HEK293 (cell line): ENCODE measurements around the gene SAMD11.

ENCODE experiments used
- BCL11A ChIP-seq: fragments of 450-650 bp; formaldehyde crosslinking; IDR thresholded peaks from 2 replicates; pipeline ENCODE4 v1.5.1; 2016; ENCODE audit warnings: low read depth, missing biosample characterization, missing genetic modification characterization
- BCL11B ChIP-seq: fragments of 450-650 bp; formaldehyde crosslinking; IDR thresholded peaks from 2 replicates; pipeline ENCODE4 v1.5.1; 2016; ENCODE audit warnings: low read depth, missing biosample characterization, missing genetic modification characterization
- EGR2 ChIP-seq: fragments of 450-650 bp; formaldehyde crosslinking; IDR thresholded peaks from 2 replicates; pipeline ENCODE4 v1.5.1; 2016; ENCODE audit warnings: low read depth, missing biosample characterization, missing genetic modification characterization
- GLI4 ChIP-seq: fragments of 450-650 bp; formaldehyde crosslinking; IDR thresholded peaks from 2 replicates; pipeline ENCODE4 v1.5.1; 2016; ENCODE audit warnings: missing biosample characterization, missing genetic modification characterization
- GLIS2 ChIP-seq: fragments of 450-650 bp; formaldehyde crosslinking; IDR thresholded peaks from 2 replicates; pipeline ENCODE4 v1.5.1; 2016; ENCODE audit warnings: missing biosample characterization, missing genetic modification characterization
- OVOL3 ChIP-seq: fragments of 450-650 bp; formaldehyde crosslinking; IDR thresholded peaks from 2 replicates; pipeline ENCODE4 v1.5.1; 2016; ENCODE audit warnings: missing biosample characterization, missing genetic modification characterization
- YY2 ChIP-seq: fragments of 450-650 bp; formaldehyde crosslinking; IDR thresholded peaks from 2 replicates; pipeline ENCODE4 v1.5.1; 2016; ENCODE audit warnings: missing biosample characterization, missing genetic modification characterization
- ZBTB8A ChIP-seq: fragments of 450-650 bp; formaldehyde crosslinking; IDR thresholded peaks from 2 replicates; pipeline ENCODE4 v1.5.1; 2016; ENCODE audit warnings: missing biosample characterization, missing genetic modification characterization
- ZFP41 ChIP-seq: fragments of 450-650 bp; formaldehyde crosslinking; IDR thresholded peaks from 2 replicates; pipeline ENCODE4 v1.5.1; 2016; ENCODE audit warnings: missing biosample characterization, missing genetic modification characterization, borderline replicate concordance
- ZNF114 ChIP-seq: fragments of 450-650 bp; formaldehyde crosslinking; IDR thresholded peaks from 2 replicates; pipeline ENCODE4 v1.5.0; 2017; ENCODE audit warnings: missing biosample characterization, missing genetic modification characterization
- ZNF146 ChIP-seq: fragments of 450-650 bp; formaldehyde crosslinking; IDR thresholded peaks from 2 replicates; pipeline ENCODE4 v1.5.1; 2016; ENCODE audit warnings: missing biosample characterization, missing genetic modification characterization
- ZNF16 ChIP-seq: fragments of 450-650 bp; formaldehyde crosslinking; IDR thresholded peaks from 2 replicates; pipeline ENCODE4 v1.5.1; 2016; ENCODE audit warnings: low read depth, missing biosample characterization, missing genetic modification characterization
- ZNF223 ChIP-seq: fragments of 450-650 bp; formaldehyde crosslinking; IDR thresholded peaks from 2 replicates; pipeline ENCODE4 v1.5.1; 2016; ENCODE audit warnings: missing biosample characterization, missing genetic modification characterization
- ZNF350 ChIP-seq: fragments of 450-650 bp; formaldehyde crosslinking; IDR thresholded peaks from 2 replicates; pipeline ENCODE4 v1.5.0; 2017; ENCODE audit warnings: missing biosample characterization, mild to moderate bottlenecking, missing genetic modification characterization
- ZNF560 ChIP-seq: fragments of 450-650 bp; formaldehyde crosslinking; IDR thresholded peaks from 2 replicates; pipeline ENCODE4 v1.5.1; 2017; ENCODE audit warnings: missing biosample characterization, missing genetic modification characterization, borderline replicate concordance
- ZNF600 ChIP-seq: fragments of 450-650 bp; formaldehyde crosslinking; IDR thresholded peaks from 2 replicates; pipeline ENCODE4 v1.5.1; 2016; ENCODE audit warnings: missing biosample characterization, missing genetic modification characterization
- ZNF707 ChIP-seq: fragments of 450-650 bp; formaldehyde crosslinking; IDR thresholded peaks from 2 replicates; pipeline ENCODE4 v1.5.1; 2016; ENCODE audit warnings: missing biosample characterization, missing genetic modification characterization
- ZNF777 ChIP-seq: fragments of 450-650 bp; formaldehyde crosslinking; IDR thresholded peaks from 2 replicates; pipeline ENCODE4 v1.5.1; 2017; ENCODE audit warnings: missing biosample characterization, missing genetic modification characterization, borderline replicate concordance
- TF ChIP-seq, protein P1 (sequence below): fragments of 450-650 bp; formaldehyde crosslinking; IDR thresholded peaks from 2 replicates; pipeline ENCODE4 v1.5.1; 2016; ENCODE audit warnings: missing biosample characterization, missing genetic modification characterization
- TF ChIP-seq, protein P2 (sequence below): fragments of 450-650 bp; formaldehyde crosslinking; IDR thresholded peaks from 2 replicates; pipeline ENCODE4 v1.5.1; 2017; ENCODE audit warnings: missing biosample characterization, missing genetic modification characterization
- TF ChIP-seq, protein P3 (sequence below): fragments of 450-650 bp; formaldehyde crosslinking; conservative IDR thresholded peaks from 2 replicates; pipeline ENCODE4 v1.5.1; 2016; ENCODE audit warnings: low read depth, missing biosample characterization, missing genetic modification characterization
- TF ChIP-seq, protein P4 (sequence below): fragments of 450-650 bp; formaldehyde crosslinking; IDR thresholded peaks from 2 replicates; pipeline ENCODE4 v1.5.1; 2017; ENCODE audit warnings: missing biosample characterization, missing genetic modification characterization
- TF ChIP-seq, protein P5 (sequence below): fragments of 450-650 bp; formaldehyde crosslinking; IDR thresholded peaks from 2 replicates; pipeline ENCODE4 v1.5.1; 2016; ENCODE audit warnings: missing biosample characterization, missing genetic modification characterization, low read depth
- TF ChIP-seq, protein P6 (sequence below): fragments of 450-650 bp; formaldehyde crosslinking; IDR thresholded peaks from 2 replicates; pipeline ENCODE4 v1.5.1; 2016; ENCODE audit warnings: missing biosample characterization, missing genetic modification characterization
- TF ChIP-seq, protein P7 (sequence below): fragments of 450-650 bp; formaldehyde crosslinking; IDR thresholded peaks from 2 replicates; pipeline ENCODE4 v1.5.1; 2017; ENCODE audit warnings: missing biosample characterization, missing genetic modification characterization

SAMD11 gene

DNA sequence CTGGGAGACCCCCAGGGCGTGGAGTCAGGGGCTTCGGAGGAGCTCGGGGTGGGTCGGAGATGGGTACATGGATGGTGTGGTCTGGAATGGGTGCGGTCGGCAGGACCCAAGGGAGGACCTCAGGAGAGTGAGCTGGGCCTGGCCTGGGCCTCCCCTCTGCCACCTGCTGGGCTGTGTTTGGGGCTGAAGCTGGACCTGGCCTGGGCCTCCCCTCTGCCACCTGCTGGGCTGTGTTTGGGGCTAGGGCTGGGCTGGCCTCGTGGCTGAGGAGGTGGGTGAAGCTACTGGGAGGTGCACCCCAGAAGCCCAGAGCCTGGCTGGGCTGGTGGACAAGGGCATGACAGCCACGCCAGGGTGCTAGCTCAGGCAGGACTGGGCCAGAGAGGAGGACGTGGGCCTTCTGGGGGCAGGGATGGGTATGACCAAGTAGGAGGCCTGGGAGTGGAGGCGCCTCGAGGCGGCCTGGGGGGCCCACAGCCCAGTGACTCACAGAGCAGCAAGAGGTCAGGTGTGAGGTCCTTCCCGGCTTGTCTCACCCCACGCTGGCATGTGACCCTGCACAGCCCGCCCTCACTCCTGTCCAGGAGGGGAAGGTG lies 14.5 kb downstream of the SAMD11 start (continued):
- TF ChIP-seq, protein P1, sequence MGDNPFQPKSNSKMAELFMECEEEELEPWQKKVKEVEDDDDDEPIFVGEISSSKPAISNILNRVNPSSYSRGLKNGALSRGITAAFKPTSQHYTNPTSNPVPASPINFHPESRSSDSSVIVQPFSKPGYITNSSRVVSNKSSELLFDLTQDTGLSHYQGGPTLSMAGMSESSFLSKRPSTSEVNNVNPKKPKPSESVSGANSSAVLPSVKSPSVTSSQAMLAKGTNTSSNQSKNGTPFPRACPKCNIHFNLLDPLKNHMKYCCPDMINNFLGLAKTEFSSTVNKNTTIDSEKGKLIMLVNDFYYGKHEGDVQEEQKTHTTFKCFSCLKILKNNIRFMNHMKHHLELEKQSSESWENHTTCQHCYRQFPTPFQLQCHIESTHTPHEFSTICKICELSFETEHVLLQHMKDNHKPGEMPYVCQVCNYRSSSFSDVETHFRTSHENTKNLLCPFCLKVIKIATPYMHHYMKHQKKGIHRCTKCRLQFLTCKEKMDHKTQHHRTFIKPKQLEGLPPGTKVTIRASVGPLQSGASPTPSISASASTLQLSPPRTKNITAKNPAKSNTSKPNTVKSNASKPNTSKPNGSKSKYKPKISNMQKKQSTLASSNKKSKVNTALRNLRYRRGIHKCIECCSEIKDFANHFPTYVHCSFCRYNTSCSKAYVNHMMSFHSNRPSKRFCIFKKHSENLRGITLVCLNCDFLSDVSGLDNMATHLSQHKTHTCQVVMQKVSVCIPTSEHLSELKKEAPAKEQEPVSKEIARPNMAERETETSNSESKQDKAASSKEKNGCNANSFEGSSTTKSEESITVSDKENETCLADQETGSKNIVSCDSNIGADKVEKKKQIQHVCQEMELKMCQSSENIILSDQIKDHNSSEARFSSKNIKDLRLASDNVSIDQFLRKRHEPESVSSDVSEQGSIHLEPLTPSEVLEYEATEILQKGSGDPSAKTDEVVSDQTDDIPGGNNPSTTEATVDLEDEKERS (tag by site-specific recombination) = no peak
- TF ChIP-seq YY2 (tag by site-specific recombination) (no peak), ZFP41 (tag by site-specific recombination) (no peak), ZNF223 (tag by site-specific recombination) (0 out of 2 replicates have a peak, but pooled peaks have one; percentile 14), ZNF16 (no peak), GLI4 (tag by site-specific recombination) (no peak), ZNF350 (tag by site-specific recombination) (no peak), BCL11B (tag by site-specific recombination) (0 out of 2 replicates have a peak, but pooled peaks have one; percentile 0), ZNF146 (tag by site-specific recombination) (no peak), EGR2 (peak; percentile 80; the same call in 1 of the 2 replicates), BCL11A (tag by site-specific recombination) (peak; percentile 62), ZNF600 (tag by site-specific recombination) (peak; percentile 84), ZNF707 (tag by site-specific recombination) (no peak), GLIS2 (tag by site-specific recombination) (peak; percentile 79), ZNF114 (no peak), OVOL3 (no peak), ZNF777 (no peak), ZBTB8A (peak; percentile 59), ZNF560 (tag by site-specific recombination) (no peak)
- TF ChIP-seq, protein P2, sequence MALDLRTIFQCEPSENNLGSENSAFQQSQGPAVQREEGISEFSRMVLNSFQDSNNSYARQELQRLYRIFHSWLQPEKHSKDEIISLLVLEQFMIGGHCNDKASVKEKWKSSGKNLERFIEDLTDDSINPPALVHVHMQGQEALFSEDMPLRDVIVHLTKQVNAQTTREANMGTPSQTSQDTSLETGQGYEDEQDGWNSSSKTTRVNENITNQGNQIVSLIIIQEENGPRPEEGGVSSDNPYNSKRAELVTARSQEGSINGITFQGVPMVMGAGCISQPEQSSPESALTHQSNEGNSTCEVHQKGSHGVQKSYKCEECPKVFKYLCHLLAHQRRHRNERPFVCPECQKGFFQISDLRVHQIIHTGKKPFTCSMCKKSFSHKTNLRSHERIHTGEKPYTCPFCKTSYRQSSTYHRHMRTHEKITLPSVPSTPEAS (tag by site-specific recombination) = no peak
- TF ChIP-seq, protein P3, sequence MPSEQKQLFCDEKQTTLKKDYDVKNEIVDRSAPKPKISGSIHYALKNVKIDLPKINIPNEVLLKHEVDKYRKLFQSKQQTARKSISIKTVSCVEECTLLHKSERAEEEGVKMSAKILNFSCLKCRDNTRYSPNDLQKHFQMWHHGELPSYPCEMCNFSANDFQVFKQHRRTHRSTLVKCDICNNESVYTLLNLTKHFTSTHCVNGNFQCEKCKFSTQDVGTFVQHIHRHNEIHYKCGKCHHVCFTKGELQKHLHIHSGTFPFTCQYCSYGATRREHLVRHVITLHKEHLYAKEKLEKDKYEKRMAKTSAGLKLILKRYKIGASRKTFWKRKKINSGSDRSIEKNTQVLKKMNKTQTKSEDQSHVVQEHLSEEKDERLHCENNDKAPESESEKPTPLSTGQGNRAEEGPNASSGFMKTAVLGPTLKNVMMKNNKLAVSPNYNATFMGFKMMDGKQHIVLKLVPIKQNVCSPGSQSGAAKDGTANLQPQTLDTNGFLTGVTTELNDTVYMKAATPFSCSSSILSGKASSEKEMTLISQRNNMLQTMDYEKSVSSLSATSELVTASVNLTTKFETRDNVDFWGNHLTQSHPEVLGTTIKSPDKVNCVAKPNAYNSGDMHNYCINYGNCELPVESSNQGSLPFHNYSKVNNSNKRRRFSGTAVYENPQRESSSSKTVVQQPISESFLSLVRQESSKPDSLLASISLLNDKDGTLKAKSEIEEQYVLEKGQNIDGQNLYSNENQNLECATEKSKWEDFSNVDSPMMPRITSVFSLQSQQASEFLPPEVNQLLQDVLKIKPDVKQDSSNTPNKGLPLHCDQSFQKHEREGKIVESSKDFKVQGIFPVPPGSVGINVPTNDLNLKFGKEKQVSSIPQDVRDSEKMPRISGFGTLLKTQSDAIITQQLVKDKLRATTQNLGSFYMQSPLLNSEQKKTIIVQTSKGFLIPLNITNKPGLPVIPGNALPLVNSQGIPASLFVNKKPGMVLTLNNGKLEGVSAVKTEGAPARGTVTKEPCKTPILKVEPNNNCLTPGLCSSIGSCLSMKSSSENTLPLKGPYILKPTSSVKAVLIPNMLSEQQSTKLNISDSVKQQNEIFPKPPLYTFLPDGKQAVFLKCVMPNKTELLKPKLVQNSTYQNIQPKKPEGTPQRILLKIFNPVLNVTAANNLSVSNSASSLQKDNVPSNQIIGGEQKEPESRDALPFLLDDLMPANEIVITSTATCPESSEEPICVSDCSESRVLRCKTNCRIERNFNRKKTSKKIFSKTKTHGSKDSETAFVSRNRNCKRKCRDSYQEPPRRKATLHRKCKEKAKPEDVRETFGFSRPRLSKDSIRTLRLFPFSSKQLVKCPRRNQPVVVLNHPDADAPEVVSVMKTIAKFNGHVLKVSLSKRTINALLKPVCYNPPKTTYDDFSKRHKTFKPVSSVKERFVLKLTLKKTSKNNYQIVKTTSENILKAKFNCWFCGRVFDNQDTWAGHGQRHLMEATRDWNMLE (tag by site-specific recombination) = no peak
- TF ChIP-seq, protein P4, sequence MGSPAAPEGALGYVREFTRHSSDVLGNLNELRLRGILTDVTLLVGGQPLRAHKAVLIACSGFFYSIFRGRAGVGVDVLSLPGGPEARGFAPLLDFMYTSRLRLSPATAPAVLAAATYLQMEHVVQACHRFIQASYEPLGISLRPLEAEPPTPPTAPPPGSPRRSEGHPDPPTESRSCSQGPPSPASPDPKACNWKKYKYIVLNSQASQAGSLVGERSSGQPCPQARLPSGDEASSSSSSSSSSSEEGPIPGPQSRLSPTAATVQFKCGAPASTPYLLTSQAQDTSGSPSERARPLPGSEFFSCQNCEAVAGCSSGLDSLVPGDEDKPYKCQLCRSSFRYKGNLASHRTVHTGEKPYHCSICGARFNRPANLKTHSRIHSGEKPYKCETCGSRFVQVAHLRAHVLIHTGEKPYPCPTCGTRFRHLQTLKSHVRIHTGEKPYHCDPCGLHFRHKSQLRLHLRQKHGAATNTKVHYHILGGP (tag by site-specific recombination) = no peak
- TF ChIP-seq, protein P5, sequence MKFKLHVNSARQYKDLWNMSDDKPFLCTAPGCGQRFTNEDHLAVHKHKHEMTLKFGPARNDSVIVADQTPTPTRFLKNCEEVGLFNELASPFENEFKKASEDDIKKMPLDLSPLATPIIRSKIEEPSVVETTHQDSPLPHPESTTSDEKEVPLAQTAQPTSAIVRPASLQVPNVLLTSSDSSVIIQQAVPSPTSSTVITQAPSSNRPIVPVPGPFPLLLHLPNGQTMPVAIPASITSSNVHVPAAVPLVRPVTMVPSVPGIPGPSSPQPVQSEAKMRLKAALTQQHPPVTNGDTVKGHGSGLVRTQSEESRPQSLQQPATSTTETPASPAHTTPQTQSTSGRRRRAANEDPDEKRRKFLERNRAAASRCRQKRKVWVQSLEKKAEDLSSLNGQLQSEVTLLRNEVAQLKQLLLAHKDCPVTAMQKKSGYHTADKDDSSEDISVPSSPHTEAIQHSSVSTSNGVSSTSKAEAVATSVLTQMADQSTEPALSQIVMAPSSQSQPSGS (tag by site-specific recombination) = no peak
- TF ChIP-seq, protein P6, sequence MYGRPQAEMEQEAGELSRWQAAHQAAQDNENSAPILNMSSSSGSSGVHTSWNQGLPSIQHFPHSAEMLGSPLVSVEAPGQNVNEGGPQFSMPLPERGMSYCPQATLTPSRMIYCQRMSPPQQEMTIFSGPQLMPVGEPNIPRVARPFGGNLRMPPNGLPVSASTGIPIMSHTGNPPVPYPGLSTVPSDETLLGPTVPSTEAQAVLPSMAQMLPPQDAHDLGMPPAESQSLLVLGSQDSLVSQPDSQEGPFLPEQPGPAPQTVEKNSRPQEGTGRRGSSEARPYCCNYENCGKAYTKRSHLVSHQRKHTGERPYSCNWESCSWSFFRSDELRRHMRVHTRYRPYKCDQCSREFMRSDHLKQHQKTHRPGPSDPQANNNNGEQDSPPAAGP (tag by site-specific recombination) = peak; percentile 79
- TF ChIP-seq, protein P7, sequence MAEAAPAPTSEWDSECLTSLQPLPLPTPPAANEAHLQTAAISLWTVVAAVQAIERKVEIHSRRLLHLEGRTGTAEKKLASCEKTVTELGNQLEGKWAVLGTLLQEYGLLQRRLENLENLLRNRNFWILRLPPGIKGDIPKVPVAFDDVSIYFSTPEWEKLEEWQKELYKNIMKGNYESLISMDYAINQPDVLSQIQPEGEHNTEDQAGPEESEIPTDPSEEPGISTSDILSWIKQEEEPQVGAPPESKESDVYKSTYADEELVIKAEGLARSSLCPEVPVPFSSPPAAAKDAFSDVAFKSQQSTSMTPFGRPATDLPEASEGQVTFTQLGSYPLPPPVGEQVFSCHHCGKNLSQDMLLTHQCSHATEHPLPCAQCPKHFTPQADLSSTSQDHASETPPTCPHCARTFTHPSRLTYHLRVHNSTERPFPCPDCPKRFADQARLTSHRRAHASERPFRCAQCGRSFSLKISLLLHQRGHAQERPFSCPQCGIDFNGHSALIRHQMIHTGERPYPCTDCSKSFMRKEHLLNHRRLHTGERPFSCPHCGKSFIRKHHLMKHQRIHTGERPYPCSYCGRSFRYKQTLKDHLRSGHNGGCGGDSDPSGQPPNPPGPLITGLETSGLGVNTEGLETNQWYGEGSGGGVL (tag by site-specific recombination) = no peak
